ENCODE measurements around the gene LLGL2.

GRCh38 chr17:75508931-75509361, 16.6 kb upstream of the LLGL2 start:
- no peak for TF ChIP-seq CTCF (conservative IDR thresholded peaks at IDR 0.05)
- TF ChIP-seq EZH2 (IDR thresholded peaks at IDR 0.05; ENCODE audit: low read depth) = no peak

Measured in PC-9 (cell line).